ENCODE results near the gene SPOCK2. TPM values are rescaled to one million over a fixed set of nuclear protein-coding genes. Genes with fewer than 3 reads are reported as not detected.

Gene SPOCK2
- total and polyA plus RNA-seq, 10 of the 15 experiments (the other 5 are each of a cell fraction or from before 2014, with no cell fraction given), result 0.02 to 1.5 (median 0.58) TPM

GRCh38 chr10:72133517-72133916 is 45.2 kb upstream of the SPOCK2 start (continued):
- TF ChIP-seq CTCF (IDR thresholded peaks at IDR 0.05 in 2 of 3, conservative IDR thresholded peaks at IDR 0.05 in 1 of 3; ENCODE audit: control insufficient read depth in 2 of 3, extremely low read depth in 1 of 3, insufficient read depth in 1 of 3, low read depth in 3 of 3, low read length in 3 of 3) (no peak), NFYB (IDR thresholded peaks at IDR 0.05; ENCODE audit: insufficient read depth, low read depth, low read length) (no peak), IRF3 (IDR thresholded peaks at IDR 0.05) (no peak), MEF2B (IDR thresholded peaks at IDR 0.05; ENCODE audit: partially characterized antibody, poor library complexity, severe bottlenecking) (peak; percentile 87), WRNIP1 (IDR thresholded peaks at IDR 0.05; ENCODE audit: borderline replicate concordance, low read depth, low read length) (no peak), RFX5 (IDR thresholded peaks at IDR 0.05; ENCODE audit: low read depth, low read length) (no peak), POU2F2 (IDR thresholded peaks at IDR 0.05; ENCODE audit: borderline replicate concordance, low read depth, low read length) (peak; percentile 70; the same call in 1 of the 3 replicates), ATF7 (IDR thresholded peaks at IDR 0.05; ENCODE audit: low read depth) (peak; percentile 94), ZNF687 (IDR thresholded peaks at IDR 0.05) (no peak), MEF2A (IDR thresholded peaks at IDR 0.05; ENCODE audit: insufficient read depth, low read depth, low read length) (peak; percentile 95), CBX5 (IDR thresholded peaks at IDR 0.05; ENCODE audit: low read depth) (0 out of 2 replicates have a peak, but pooled peaks have one; percentile 55), DPF2 (IDR thresholded peaks at IDR 0.05) (peak; percentile 91), REST (IDR thresholded peaks at IDR 0.05; ENCODE audit: low read depth, low read length) (no peak), FOS (IDR thresholded peaks at IDR 0.05; ENCODE audit: borderline replicate concordance, extremely low read depth, insufficient read length) (no peak)

Data from GM12878 (cell line).